Neutrophil (primary cell): ENCODE measurements around the gene KIF23.

ENCODE experiments used
- H3K27ac ChIP-seq: fragments of 200-600 bp; sonication (generic); 2 replicates; pipeline ENCODE4 v1.5.1; 2016; ENCODE audit warnings: mild to moderate bottlenecking, moderate library complexity
- H3K27me3 ChIP-seq: fragments of 200-600 bp; sonication (generic); 2 replicates; pipeline ENCODE4 v1.6.0; 2016; ENCODE audit warnings: mild to moderate bottlenecking
- H3K36me3 ChIP-seq: fragments of 200-600 bp; sonication (generic); 2 replicates; pipeline ENCODE4 v1.5.1; 2017
- H3K4me1 ChIP-seq, 2 experiments: fragments of 200-600 bp in 1 of 2; sonication (generic) in 1 of 2; 1 replicate in 1 of 2; 2 replicates in 1 of 2; pipeline versions ENCODE4 v1.5.1 to v1.6.1; 2013 to 2016; ENCODE audit warnings: low read depth in 1 of 2, low read length in 1 of 2, mild to moderate bottlenecking in 1 of 2, moderate library complexity in 1 of 2; ENCODE audit not compliant: control insufficient read depth in 1 of 2, insufficient read depth in 1 of 2
- H3K4me3 ChIP-seq, 2 experiments: fragments of 200-600 bp in 1 of 2; sonication (generic) in 1 of 2; 1 replicate in 1 of 2; 2 replicates in 1 of 2; pipeline ENCODE4 v1.5.1; 2013 to 2016; ENCODE audit warnings: low read depth in 1 of 2, low read length in 1 of 2, mild to moderate bottlenecking in 1 of 2, moderate library complexity in 1 of 2
- H3K9me3 ChIP-seq: fragments of 200-600 bp; sonication (generic); 2 replicates; pipeline ENCODE4 v1.5.1; 2016
- TF ChIP-seq, protein P1 (sequence below): fragments of 200-600 bp; sonication (generic); IDR thresholded peaks from 2 replicates; pipeline ENCODE4 v1.5.1; 2016; ENCODE audit warnings: antibody characterized with exemption

The KIF23 gene

DNA sequence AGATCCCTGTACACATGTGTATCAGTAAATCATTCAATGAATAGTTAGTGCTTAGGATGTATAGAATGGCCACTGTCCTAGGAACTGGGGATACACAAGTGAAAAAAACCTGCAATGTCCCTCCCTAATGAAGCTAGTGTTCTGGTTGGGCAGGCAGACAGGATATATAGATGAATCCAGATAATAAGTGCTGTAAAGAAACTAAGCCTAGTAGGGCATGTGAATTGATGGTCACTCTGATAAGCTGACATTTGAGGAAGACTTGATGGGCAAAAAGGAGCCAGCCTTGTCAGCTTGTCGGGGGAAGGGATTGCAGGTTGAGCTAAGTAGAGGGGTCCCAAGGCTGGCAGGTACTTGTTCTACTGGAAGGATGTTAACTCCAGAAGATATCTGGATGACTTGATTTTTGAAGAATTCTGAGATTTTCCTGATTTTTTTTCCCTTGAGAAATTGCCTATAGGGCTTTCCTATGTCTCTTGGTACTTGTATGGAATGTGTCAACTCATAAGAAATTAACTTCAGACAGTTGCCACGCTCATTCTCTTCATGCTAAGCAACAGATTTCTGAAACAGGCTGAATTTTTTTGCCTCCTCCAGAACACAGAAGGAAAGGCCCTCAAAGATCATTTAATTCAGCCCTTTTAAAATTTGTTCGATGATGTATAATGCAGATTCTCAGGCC lies 6.3 kb upstream of the KIF23 start:
- H3K27me3 ChIP-seq: peaks cover 13% of the 10 kb centered on the region
- no peaks in the 10 kb centered on the region for H3K4me1 ChIP-seq
- H3K4me3 ChIP-seq: no peak overlapping the region
- no peaks in the 10 kb centered on the region for H3K36me3 ChIP-seq
- no peak overlapping the region for H3K27ac ChIP-seq
- H3K9me3 ChIP-seq: no peaks in the 10 kb centered on the region
- TF ChIP-seq, protein P1, sequence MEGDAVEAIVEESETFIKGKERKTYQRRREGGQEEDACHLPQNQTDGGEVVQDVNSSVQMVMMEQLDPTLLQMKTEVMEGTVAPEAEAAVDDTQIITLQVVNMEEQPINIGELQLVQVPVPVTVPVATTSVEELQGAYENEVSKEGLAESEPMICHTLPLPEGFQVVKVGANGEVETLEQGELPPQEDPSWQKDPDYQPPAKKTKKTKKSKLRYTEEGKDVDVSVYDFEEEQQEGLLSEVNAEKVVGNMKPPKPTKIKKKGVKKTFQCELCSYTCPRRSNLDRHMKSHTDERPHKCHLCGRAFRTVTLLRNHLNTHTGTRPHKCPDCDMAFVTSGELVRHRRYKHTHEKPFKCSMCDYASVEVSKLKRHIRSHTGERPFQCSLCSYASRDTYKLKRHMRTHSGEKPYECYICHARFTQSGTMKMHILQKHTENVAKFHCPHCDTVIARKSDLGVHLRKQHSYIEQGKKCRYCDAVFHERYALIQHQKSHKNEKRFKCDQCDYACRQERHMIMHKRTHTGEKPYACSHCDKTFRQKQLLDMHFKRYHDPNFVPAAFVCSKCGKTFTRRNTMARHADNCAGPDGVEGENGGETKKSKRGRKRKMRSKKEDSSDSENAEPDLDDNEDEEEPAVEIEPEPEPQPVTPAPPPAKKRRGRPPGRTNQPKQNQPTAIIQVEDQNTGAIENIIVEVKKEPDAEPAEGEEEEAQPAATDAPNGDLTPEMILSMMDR: no peak

DNA sequence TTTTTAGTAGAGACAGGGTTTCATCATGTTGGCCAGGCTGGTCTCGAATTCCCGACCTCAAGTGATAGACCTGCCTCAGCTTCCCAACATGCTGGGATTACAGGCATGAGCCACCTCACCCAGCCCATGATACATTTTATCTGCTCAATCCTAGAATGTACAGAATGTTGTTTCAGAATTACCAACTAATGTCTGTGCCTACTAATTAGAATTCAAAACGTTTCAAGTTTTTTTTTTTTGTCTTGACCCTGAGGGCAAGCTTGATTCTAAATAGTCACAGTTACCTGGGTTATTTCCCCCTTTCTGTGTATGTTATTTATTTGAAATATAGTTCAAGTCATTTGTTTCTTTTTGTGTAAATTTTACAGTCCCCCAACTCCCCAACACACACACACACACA lies 5.3 kb upstream of the KIF23 start:
- no peak overlapping the region for H3K4me3 ChIP-seq
- peaks cover 0 to 2% of the 10 kb centered on the region in 2 experiments for H3K4me1 ChIP-seq
- no peaks in the 10 kb centered on the region for H3K9me3 ChIP-seq
- peaks cover 19% of the 10 kb centered on the region for H3K27me3 ChIP-seq
- TF ChIP-seq, protein P1: no peak
- H3K36me3 ChIP-seq: no peaks in the 10 kb centered on the region
- H3K27ac ChIP-seq: no peak overlapping the region

DNA sequence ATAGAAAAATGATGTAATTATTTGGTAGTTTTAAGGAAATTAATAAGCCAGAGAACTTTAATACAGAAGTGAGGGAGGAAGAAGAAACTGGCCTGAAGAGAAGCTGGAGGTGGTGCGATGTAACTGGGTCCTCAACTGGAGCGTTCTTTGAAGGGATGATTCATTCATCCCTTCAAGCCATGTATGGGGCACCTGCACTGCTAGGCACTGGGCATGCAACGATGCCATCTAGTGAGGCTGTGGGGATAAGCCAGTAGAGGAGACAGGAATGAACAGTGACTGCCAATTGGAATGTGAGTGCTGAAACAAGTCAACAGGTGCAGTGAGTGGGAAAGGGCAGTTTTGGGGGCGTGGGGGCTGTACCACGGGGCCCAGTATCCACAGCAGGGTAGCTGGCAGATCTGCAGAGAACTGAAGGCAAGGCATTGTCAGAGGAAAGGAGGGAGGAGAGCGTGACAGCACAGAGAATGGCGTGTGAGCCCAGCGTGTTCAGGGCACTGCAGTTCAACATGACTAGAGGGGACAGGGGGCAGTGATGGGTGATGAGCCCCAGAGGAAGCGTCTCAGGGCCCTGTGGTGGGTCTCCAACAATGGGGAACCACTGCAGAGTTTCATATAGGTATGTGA lies 3.8 kb upstream of the KIF23 start:
- Histone ChIP-seq H3K36me3 (no peaks in the 10 kb centered on the region), H3K4me1 (peaks cover 8 to 14% of the 10 kb centered on the region in 2 experiments), H3K27ac (no peak overlapping the region), H3K9me3 (no peaks in the 10 kb centered on the region), H3K4me3 (no peak overlapping the region), H3K27me3 (peaks cover 19% of the 10 kb centered on the region)
- TF ChIP-seq, protein P1: no peak

DNA sequence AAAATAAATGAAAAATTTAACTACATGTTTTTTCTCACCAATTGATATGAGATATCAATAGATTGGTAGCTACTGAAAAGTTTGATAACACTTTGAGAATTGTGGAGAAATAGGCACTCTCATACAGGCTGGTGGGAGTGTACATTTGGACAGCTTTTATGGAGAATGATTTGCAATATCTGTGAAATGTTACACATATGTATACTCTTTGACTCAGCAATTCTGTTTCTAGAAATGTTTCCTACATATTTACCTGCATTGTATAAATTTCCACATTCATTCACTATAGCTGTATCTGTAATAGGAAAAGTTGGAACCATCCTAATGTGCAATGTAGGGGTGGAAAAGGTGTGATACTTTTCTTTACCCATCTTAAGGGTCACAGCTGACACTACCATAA lies 1.9 kb upstream of the KIF23 start:
- H3K4me3 ChIP-seq: no peak overlapping the region
- no peaks in the 10 kb centered on the region for H3K36me3 ChIP-seq
- H3K9me3 ChIP-seq: no peaks in the 10 kb centered on the region
- peaks cover 19% of the 10 kb centered on the region for H3K27me3 ChIP-seq
- no peak overlapping the region for H3K27ac ChIP-seq
- H3K4me1 ChIP-seq: peaks cover 12 to 20% of the 10 kb centered on the region in 2 experiments
- TF ChIP-seq, protein P1: no peak

DNA sequence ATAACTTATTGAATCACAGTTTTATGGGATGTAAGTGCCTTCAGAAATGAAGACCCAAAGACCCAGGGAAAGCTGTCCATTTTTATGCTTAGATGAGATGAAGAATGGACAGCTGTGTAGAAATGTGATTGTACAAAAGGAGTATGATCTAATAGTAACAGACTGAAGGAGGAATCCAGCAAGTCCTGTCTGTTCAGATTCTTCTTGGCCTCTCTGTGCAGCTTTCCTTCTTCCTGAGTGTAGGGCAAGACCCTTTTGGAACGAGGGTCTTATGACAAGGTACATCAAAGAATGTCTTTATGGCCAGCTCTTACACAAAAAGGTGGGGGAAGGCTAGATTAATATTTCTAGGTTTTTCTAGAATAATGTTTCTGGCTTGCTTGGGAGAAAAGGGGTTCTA lies 1.4 kb upstream of the KIF23 start:
- Histone ChIP-seq H3K27me3 (peaks cover 19% of the 10 kb centered on the region), H3K36me3 (no peaks in the 10 kb centered on the region), H3K4me1 (peaks cover 12 to 20% of the 10 kb centered on the region in 2 experiments), H3K4me3 (no peak overlapping the region), H3K9me3 (no peaks in the 10 kb centered on the region), H3K27ac (no peak overlapping the region)
- TF ChIP-seq, protein P1: no peak
